Liver (tissue), 9 donors: ENCODE measurements around the gene STOML1. TPM values are rescaled to one million over a fixed set of nuclear protein-coding genes. Genes with fewer than 3 reads are reported as not detected.

Experiments
- DNase-seq: peaks from one replicate; pipeline ENCODE4 v3.0.0-alpha.2; 2017; ENCODE audit warnings: low spot score
- H3K27ac ChIP-seq, 2 donors: one replicate each; pipeline ENCODE4 v1.7.0; 2013; ENCODE audit warnings: inconsistent platforms in 2 of 2, low read length in 2 of 2, control low read depth in 1 of 2, low read depth in 1 of 2, mild to moderate bottlenecking in 1 of 2
- H3K27me3 ChIP-seq, 4 donors: one replicate each; pipeline versions ENCODE4 v1.6.1 to v1.7.0; 2013; ENCODE audit warnings: low read length in 3 of 4, inconsistent platforms in 1 of 4, mild to moderate bottlenecking in 1 of 4, moderate library complexity in 1 of 4; ENCODE audit not compliant: control insufficient read depth in 4 of 4, insufficient read depth in 4 of 4
- H3K36me3 ChIP-seq, 4 donors: one replicate each; pipeline versions ENCODE4 v1.6.1 to v1.7.0; 2013; ENCODE audit warnings: low read length in 3 of 4, mild to moderate bottlenecking in 3 of 4, low read depth in 1 of 4, moderate library complexity in 1 of 4; ENCODE audit not compliant: control insufficient read depth in 4 of 4, insufficient read depth in 3 of 4
- H3K4me1 ChIP-seq, 4 donors: one replicate each; pipeline versions ENCODE4 v1.6.1 to v1.7.0; 2013; ENCODE audit warnings: low read length in 3 of 4, mild to moderate bottlenecking in 3 of 4, moderate library complexity in 1 of 4; ENCODE audit not compliant: control insufficient read depth in 4 of 4, insufficient read depth in 4 of 4
- H3K4me3 ChIP-seq, 3 donors: one replicate each; pipeline versions ENCODE4 v1.6.1 to v1.7.0; 2013; ENCODE audit warnings: low read length in 3 of 3, control low read depth in 1 of 3, low read depth in 1 of 3, mild to moderate bottlenecking in 1 of 3
- H3K9ac ChIP-seq, 2 donors: one replicate each; pipeline ENCODE4 v1.7.0; 2013; ENCODE audit warnings: low read length in 2 of 2, mild to moderate bottlenecking in 2 of 2, moderate library complexity in 2 of 2, control low read depth in 1 of 2, low read depth in 1 of 2
- H3K9me3 ChIP-seq, 4 donors: one replicate each; pipeline versions ENCODE4 v1.6.1 to v1.7.0; 2013; ENCODE audit warnings: low read length in 3 of 4; ENCODE audit not compliant: control insufficient read depth in 4 of 4
- CTCF ChIP-seq: fragments of 150-350 bp; IDR thresholded peaks from 2 replicates; pipeline ENCODE4 v1.5.1; 2017; ENCODE audit warnings: improper control_type of control experiment, low read depth, low read length; ENCODE audit not compliant: missing input control
- EGR1 ChIP-seq, 2 donors: IDR thresholded peaks; 2 replicates each; pipeline ENCODE4 v1.6.1; 2016 to 2018; ENCODE audit warnings: antibody characterized with exemption in 2 of 2, low read depth in 2 of 2
- FOXA1 ChIP-seq: IDR thresholded peaks from 2 replicates; pipeline ENCODE4 v1.6.1; 2016; ENCODE audit warnings: antibody characterized with exemption
- FOXA2 ChIP-seq: IDR thresholded peaks from 2 replicates; pipeline ENCODE4 v1.6.1; 2016; ENCODE audit warnings: antibody characterized with exemption
- GABPA ChIP-seq, 2 donors: IDR thresholded peaks in 1 of 2; conservative IDR thresholded peaks in 1 of 2; 2 replicates each; pipeline ENCODE4 v1.6.1; 2016; ENCODE audit warnings: antibody characterized with exemption in 2 of 2, mild to moderate bottlenecking in 1 of 2, moderate library complexity in 1 of 2
- HNF4A ChIP-seq, 2 donors: conservative IDR thresholded peaks; 2 replicates each; pipeline ENCODE4 v1.6.1; 2016; ENCODE audit warnings: antibody characterized with exemption in 2 of 2, mild to moderate bottlenecking in 2 of 2
- HNF4G ChIP-seq: IDR thresholded peaks from 2 replicates; pipeline ENCODE4 v1.6.1; 2016; ENCODE audit warnings: antibody characterized with exemption
- JUND ChIP-seq, 2 donors: IDR thresholded peaks; 2 replicates each; pipeline ENCODE4 v1.6.1; 2016; ENCODE audit warnings: antibody characterized with exemption in 2 of 2
- NR2F2 ChIP-seq: IDR thresholded peaks from 2 replicates; pipeline ENCODE4 v1.6.1; 2016; ENCODE audit warnings: antibody characterized with exemption
- RAD21 ChIP-seq, 2 donors: IDR thresholded peaks; 2 replicates each; pipeline ENCODE4 v1.6.1; 2016; ENCODE audit warnings: antibody characterized with exemption in 2 of 2, mild to moderate bottlenecking in 2 of 2
- REST ChIP-seq: IDR thresholded peaks from 2 replicates; pipeline ENCODE4 v1.6.1; 2016; ENCODE audit warnings: antibody characterized with exemption, mild to moderate bottlenecking
- RXRA ChIP-seq, 2 donors: IDR thresholded peaks; 2 replicates each; pipeline ENCODE4 v1.6.1; 2017 to 2018; ENCODE audit warnings: antibody characterized with exemption in 2 of 2, mild to moderate bottlenecking in 1 of 2
- SP1 ChIP-seq: IDR thresholded peaks from 2 replicates; pipeline ENCODE4 v1.6.1; 2018; ENCODE audit warnings: antibody characterized with exemption, mild to moderate bottlenecking
- TAF1 ChIP-seq: conservative IDR thresholded peaks from 2 replicates; pipeline ENCODE4 v1.6.1; 2016; ENCODE audit warnings: antibody characterized with exemption, mild to moderate bottlenecking
- YY1 ChIP-seq: IDR thresholded peaks from 2 replicates; pipeline ENCODE4 v1.6.1; 2016; ENCODE audit warnings: antibody characterized with exemption, mild to moderate bottlenecking
- ZBTB33 ChIP-seq: IDR thresholded peaks from 2 replicates; pipeline ENCODE4 v1.6.1; 2016; ENCODE audit warnings: antibody characterized with exemption
- WGBS: extraction: QIAGEN DNeasy Blood & Tissue Kit; methylation state at CpG from one replicate; pipeline ENCODE4 v1.1.7; 2013; 5-methylcytosine and 5-hydroxymethylcytosine counted together
- polyA plus RNA-seq, 2 donors: library from polyadenylated mRNA; stranded (reverse) in 1 of 2; unstranded in 1 of 2; fragments of 200-250 nt in 1 of 2; fragments of >200 nt in 1 of 2; fragmentation: Nextera tagmentation in 1 of 2; extraction: Ambion mirVana in 1 of 2; gene quantifications; one replicate each; pipeline versions ENCODE4 v1.2.1 to v1.2.3, GENCODE V29; 2013 to 2015
- total RNA-seq, 2 donors: library from RNA; depleted of rRNA; stranded (reverse); fragments of >200 nt; gene quantifications; one replicate each; pipeline ENCODE4 v1.2.3, GENCODE V29; 2014
- TF ChIP-seq, protein P1 (sequence below): IDR thresholded peaks from 2 replicates; pipeline ENCODE4 v1.6.1; 2016; ENCODE audit warnings: antibody characterized with exemption
- TF ChIP-seq, protein P2 (sequence below): IDR thresholded peaks from 2 replicates; pipeline ENCODE4 v1.6.1; 2016; ENCODE audit warnings: antibody characterized with exemption
- donor health status: healthy.
- donor health status: healthy.
- donor health status: healthy.
- donor health status: healthy.
- donor health status: healthy.

STOML1 gene
- total and polyA plus RNA-seq, 4 donors: 5.4 to 9.4 (median 6.4) TPM

- 91% methylated on average over 10 of the region's 10 CpGs for WGBS
- Histone ChIP-seq H3K27ac (no peak overlapping the region), H3K9me3 (no peaks in the 10 kb centered on the region), H3K27me3 (no peaks in the 10 kb centered on the region), H3K4me3 (no peak overlapping the region), H3K9ac (no peak overlapping the region), H3K4me1 (no peaks in the 10 kb centered on the region), H3K36me3 (no peaks in the 10 kb centered on the region)
- DNase-seq: no peak
- TF ChIP-seq ZBTB33: no peak
- no peak for TF ChIP-seq SP1
- no peak for TF ChIP-seq YY1
- TF ChIP-seq, protein P1, sequence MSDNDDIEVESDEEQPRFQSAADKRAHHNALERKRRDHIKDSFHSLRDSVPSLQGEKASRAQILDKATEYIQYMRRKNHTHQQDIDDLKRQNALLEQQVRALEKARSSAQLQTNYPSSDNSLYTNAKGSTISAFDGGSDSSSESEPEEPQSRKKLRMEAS: no peak
- no peak for TF ChIP-seq HNF4G
- no peak for TF ChIP-seq RXRA (IDR thresholded peaks at IDR 0.05)
- no peak for TF ChIP-seq FOXA1
- TF ChIP-seq RAD21 (IDR thresholded peaks at IDR 0.05): no peak
- TF ChIP-seq TAF1: no peak
- no peak for TF ChIP-seq NR2F2
- no peak for TF ChIP-seq JUND (IDR thresholded peaks at IDR 0.05)
- TF ChIP-seq HNF4A (conservative IDR thresholded peaks at IDR 0.05): no peak
- no peak for TF ChIP-seq REST
- no peak for TF ChIP-seq GABPA (IDR thresholded peaks at IDR 0.05 in 1 of 2, conservative IDR thresholded peaks at IDR 0.05 in 1 of 2)
- TF ChIP-seq CTCF: no peak
- TF ChIP-seq FOXA2: no peak
- TF ChIP-seq, protein P2, sequence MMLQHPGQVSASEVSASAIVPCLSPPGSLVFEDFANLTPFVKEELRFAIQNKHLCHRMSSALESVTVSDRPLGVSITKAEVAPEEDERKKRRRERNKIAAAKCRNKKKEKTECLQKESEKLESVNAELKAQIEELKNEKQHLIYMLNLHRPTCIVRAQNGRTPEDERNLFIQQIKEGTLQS: no peak
- no peak for TF ChIP-seq EGR1 (IDR thresholded peaks at IDR 0.05; ENCODE audit: low read depth in 2 of 2)
Measured at GRCh38 chr15:73949496-73949895, 42.6 kb downstream of the STOML1 start.

- no peak overlapping the region for H3K4me3 ChIP-seq
- TF ChIP-seq YY1 (no peak), CTCF (no peak), EGR1 (IDR thresholded peaks at IDR 0.05; ENCODE audit: low read depth in 2 of 2) (no peak), RAD21 (IDR thresholded peaks at IDR 0.05) (no peak), NR2F2 (no peak)
- H3K36me3 ChIP-seq: no peaks in the 10 kb centered on the region
- H3K9me3 ChIP-seq: no peaks in the 10 kb centered on the region
- 71% methylated on average over 4 of the region's 4 CpGs for WGBS
- H3K27ac ChIP-seq: no peak overlapping the region
- no peaks in the 10 kb centered on the region for H3K4me1 ChIP-seq
- H3K27me3 ChIP-seq: no peaks in the 10 kb centered on the region
- no peak overlapping the region for H3K9ac ChIP-seq
- no peak for DNase-seq
Measured at GRCh38 chr15:73948982-73949381, 43.1 kb downstream of the STOML1 start.
